ENCODE results near the gene SERPINC1.

- no peak for TF ChIP-seq ZNF423 (CRISPR knock-in tag; IDR thresholded peaks at IDR 0.05)
- TF ChIP-seq CTCF (IDR thresholded peaks at IDR 0.05) = no peak
- TF ChIP-seq NFE2L1 (CRISPR knock-in tag; IDR thresholded peaks at IDR 0.05) = no peak
- TF ChIP-seq ESRRA (CRISPR knock-in tag; IDR thresholded peaks at IDR 0.05; ENCODE audit: borderline replicate concordance) = no peak
- TF ChIP-seq ATF1 (CRISPR knock-in tag; IDR thresholded peaks at IDR 0.05) = no peak
- TF ChIP-seq MXD4 (CRISPR knock-in tag; IDR thresholded peaks at IDR 0.05; ENCODE audit: borderline replicate concordance) = no peak
- TF ChIP-seq E2F1 (CRISPR knock-in tag; IDR thresholded peaks at IDR 0.05) = no peak
- TF ChIP-seq KAT7 (CRISPR knock-in tag; IDR thresholded peaks at IDR 0.05; ENCODE audit: borderline replicate concordance) = peak; percentile 8; the same call in 1 of the 2 replicates
- TF ChIP-seq ATF3 (CRISPR knock-in tag; conservative IDR thresholded peaks at IDR 0.05) = no peak
Observed at GRCh38 chr1:173869021-173869359, 48.1 kb downstream of the SERPINC1 start.
